Skin of body (tissue), 2 donors: ENCODE results near the gene KRTAP10-9. TPM values are rescaled to one million over a fixed set of nuclear protein-coding genes. Genes with fewer than 3 reads are reported as not detected.
"Not testable (repeated sequence)": the region's sequence is repeated elsewhere in the genome, so short reads cannot be mapped to it uniquely, and the experiment has no call there.

ENCODE experiments used
- DNase-seq: peaks from one replicate; lab custom pipeline; 2025; lab: John Stamatoyannopoulos, UW
- total RNA-seq: library from RNA; depleted of rRNA; stranded (reverse); fragments of >200 nt; gene quantifications from one replicate; pipeline ENCODE4 v1.2.3, GENCODE V29; 2014

The KRTAP10-9 gene
- total RNA-seq, 1 donor from 2014 or later: 0.20 TPM

GRCh38 chr21:44639331-44639655, 12.4 kb downstream of the KRTAP10-9 start:
- no peak for DNase-seq

GRCh38 chr21:44640761-44641160, 13.9 kb downstream of the KRTAP10-9 start:
- DNase-seq: no peak

- no peak for DNase-seq
Measured at GRCh38 chr21:44643741-44644310, 16.9 kb downstream of the KRTAP10-9 start.

- no peak for DNase-seq
Measured at GRCh38 chr21:44644878-44645277, 18.0 kb downstream of the KRTAP10-9 start.

- DNase-seq: not testable (repeated sequence)
Measured at GRCh38 chr21:44646366-44647221, 19.7 kb downstream of the KRTAP10-9 start, which contains the start of gene KRTAP10-11. KRTAP10-11 (plus strand) TSS chr21:44646414; CDS start chr21:44646459, 45 bp downstream.

- DNase-seq: no peak
Measured at GRCh38 chr21:44647222-44647552, 20.3 kb downstream of the KRTAP10-9 start.

- no peak for DNase-seq
Measured at GRCh38 chr21:44648557-44649311, 21.8 kb downstream of the KRTAP10-9 start.

- no peak for DNase-seq
Measured at GRCh38 chr21:44649521-44650100, 22.7 kb downstream of the KRTAP10-9 start.

GRCh38 chr21:44650265-44650972, 23.5 kb downstream of the KRTAP10-9 start:
- no peak for DNase-seq

GRCh38 chr21:44650973-44651675, 24.2 kb downstream of the KRTAP10-9 start:
- DNase-seq: no peak

- DNase-seq: no peak
Measured at GRCh38 chr21:44653123-44653522, 26.2 kb downstream of the KRTAP10-9 start.

GRCh38 chr21:44653656-44654575, 27.0 kb downstream of the KRTAP10-9 start:
- no peak for DNase-seq

- no peak for DNase-seq
Measured at GRCh38 chr21:44654576-44655175, 27.8 kb downstream of the KRTAP10-9 start, which contains the start of gene KRTAP12-4. KRTAP12-4 (minus strand) TSS chr21:44654659; CDS start chr21:44654614, 45 bp downstream.

GRCh38 chr21:44656868-44657267, 30.0 kb downstream of the KRTAP10-9 start:
- DNase-seq: no peak

GRCh38 chr21:44657635-44658540, 31.0 kb downstream of the KRTAP10-9 start, which contains the start of gene KRTAP12-3:
KRTAP12-3 (plus strand) TSS chr21:44657932; CDS start chr21:44657980, 48 bp downstream.
- no peak for DNase-seq

GRCh38 chr21:44658541-44658910, 31.6 kb downstream of the KRTAP10-9 start:
- no peak for DNase-seq

GRCh38 chr21:44658913-44659595, 32.2 kb downstream of the KRTAP10-9 start:
- DNase-seq: no peak
